NK-92 (cell line): ENCODE measurements around the gene LRCH4.
"Not testable (repeated sequence)": the region's sequence is repeated elsewhere in the genome, so short reads cannot be mapped to it uniquely, and the experiment has no call there.

Experiments
- DNase-seq: peaks from one replicate; lab custom pipeline; 2025; ENCODE audit not compliant: unreplicated experiment; lab: John Stamatoyannopoulos, UW

LRCH4 gene

DNA sequence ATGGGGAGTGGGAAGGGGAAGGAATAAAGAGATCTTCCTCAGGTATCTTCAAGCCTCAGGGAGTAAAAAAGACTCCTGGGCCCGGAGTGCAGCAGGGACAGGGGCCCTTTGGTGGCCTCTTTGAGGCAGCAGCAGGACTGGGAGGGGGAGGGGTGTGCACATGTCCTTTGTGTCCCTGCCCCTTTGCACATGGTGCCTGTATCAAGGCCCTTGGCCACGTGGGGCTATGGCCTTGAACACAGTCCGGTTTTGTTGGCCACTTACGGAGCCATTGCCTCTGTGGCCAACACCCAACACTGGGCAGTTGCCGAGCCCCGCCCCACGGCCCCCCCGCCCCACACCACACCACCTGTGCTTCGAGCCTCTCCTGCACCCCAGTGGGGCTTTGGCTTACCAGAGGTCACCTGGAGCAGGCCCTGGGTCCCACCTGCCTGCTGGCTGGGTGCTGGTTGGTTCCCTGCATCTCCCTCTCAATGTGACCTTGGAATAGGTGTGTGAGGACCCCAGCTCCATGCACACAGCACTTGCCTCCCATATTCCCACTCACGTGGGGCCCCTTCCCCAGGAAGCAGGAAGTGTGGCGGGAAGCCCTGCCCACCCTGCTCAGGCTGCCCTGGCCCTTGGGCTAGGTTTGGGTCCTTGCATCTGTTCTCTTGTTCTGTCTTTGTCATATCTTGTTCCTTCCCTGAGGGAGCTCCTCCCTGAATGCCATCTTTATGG, 17.6 kb downstream of the LRCH4 start:
- DNase-seq: no peak

DNA sequence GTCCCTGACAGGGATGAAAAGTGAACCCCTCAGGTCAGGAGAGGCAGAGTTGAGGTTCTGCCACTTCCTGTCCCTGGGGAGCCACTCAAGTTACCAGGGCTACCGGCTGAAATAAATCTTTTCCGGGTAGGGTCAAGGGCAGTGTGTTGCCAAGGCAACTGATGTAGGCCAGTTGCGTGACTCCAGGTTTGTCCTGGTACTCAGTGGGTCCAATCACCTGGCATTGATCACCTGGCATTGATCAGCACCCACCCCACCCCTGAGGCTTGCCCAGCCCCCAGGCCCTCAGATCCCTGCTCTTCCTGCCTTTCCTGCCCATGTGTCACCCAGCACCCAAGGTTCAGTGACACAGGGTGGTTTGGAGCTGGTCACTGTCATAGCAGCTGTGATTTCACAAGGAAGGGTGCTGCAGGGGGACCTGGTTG, 18.2 kb downstream of the LRCH4 start:
- DNase-seq: no peak

DNA sequence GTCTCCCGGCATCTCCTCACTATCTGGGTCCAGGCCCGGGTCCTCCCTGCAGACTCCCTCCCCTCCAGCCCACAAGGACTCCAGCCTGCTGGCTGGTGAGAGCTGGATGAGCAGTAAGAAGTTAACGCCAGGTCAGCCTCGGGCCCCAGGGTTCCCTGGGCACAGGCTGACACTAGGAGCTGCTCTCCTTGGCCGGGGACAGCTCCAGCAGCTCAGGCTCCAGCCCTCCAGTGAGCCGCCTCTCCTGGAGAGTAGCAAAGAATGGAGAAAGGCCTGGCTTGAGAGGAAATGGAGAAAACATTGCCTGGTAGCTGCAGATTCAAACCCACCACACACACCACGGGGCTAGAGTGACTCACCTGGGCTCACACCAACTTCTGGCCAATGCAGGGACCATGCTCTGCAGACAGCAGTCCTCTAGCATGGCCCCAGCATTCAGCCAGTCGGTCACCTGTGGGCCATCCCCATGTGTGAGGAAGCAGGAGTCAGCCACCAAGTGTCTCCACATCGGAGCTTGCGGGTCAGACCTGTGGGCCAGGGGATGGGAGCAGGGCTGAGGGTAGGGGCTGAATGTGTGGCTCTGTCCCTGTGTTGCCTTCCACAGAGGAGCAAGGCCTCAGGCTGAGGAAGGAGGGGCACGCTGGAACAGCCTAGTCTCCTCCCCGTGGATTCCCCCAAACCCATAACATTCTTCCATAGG, 18.7 kb downstream of the LRCH4 start:
- DNase-seq: no peak

DNA sequence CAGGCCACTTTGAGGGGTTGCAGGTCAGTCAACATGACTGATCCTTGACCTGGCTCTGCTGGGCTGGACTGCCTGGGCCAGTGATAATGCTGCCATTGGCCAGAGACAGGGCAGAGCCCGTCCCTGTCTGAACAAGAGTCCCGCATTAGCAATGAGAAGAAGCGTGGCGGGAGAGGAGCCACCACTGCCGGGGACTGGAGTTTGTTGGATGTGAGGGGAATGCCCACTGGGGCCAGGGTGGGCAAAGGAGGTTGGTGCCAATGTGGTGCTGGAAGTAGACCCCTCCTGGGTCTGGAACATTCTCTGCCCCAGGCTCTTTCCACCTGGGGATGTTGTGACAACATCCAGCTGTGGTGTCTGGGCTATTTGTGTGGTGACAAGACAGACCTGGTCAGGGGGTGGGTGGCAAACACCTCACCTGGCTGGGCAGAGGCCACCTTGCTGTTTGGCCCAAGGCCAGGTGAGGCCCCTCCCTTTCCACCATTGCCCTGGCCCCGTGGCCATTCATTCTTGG, 19.9 kb downstream of the LRCH4 start:
- DNase-seq: no peak

DNA sequence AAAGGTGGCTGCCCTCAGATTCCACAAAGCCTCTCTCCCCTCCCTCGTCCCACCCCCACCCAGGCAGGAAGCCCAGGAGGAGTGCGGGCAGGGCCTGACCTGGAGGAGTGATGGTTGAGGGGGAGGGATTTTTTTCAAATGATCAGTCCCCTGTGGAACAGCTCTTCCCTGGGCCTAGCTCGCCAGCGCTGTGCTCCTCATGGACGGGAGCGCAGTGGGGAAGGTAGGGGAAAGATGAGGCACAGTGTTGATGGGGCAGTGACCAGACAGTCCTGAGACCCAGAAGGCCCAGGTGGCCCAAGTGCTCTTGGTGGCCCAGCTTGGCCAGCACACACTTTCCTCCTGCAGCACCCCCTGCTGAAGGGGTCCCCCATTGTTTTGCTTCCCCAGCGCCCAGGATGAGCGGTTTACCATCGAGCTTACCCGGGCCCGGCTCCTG, 20.8 kb downstream of the LRCH4 start:
- DNase-seq: no peak

DNA sequence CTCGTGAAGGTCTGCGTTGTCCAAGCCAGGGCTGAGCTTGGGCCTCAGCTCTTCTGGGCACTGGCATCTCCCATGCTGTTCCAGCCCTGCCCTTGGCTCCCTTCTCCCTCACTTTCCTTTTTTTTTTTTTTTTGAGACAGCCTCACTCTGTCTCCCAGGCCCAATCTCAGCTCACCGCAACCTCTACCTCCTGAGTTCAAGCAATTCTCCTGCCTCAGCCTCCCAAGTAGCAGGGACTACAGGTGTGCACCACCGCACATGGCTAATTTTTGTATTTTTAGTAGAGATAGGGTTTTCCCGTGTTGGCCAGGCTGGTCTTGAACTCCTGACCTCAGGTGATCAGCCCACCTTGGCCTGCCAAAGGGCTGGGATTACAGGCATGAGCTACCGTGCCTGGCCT, 21.5 kb downstream of the LRCH4 start:
- DNase-seq: not testable (repeated sequence)

DNA sequence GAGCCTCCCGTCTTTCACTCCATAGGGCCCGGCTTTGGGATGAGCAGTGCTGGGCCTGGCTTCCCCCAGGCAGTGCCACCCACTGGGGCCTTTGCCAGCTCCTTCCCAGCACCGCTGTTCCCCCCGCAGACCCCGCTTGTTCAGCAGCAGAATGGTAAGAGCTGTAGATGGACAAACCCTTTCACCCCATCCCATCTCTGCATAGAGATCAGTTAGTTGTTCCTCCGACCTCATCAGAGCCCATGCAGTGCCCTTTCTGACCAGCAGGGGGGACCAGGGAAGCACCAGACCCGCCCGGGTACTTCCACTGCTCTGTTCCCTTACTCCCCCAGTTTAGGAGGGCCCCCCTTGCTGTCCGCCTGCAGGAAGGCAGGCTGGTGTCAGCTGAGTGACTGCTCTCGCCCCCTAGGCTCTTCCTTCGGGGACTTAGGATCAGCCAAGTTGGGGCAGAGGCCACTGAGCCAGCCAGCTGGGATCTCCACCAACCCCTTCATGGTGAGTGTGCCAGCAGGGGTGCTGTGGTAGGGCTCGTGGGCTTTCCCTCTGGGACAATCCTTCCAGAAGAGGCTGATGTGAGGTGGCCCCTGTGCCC, 22.0 kb downstream of the LRCH4 start:
- peak; percentile 17 for DNase-seq

DNA sequence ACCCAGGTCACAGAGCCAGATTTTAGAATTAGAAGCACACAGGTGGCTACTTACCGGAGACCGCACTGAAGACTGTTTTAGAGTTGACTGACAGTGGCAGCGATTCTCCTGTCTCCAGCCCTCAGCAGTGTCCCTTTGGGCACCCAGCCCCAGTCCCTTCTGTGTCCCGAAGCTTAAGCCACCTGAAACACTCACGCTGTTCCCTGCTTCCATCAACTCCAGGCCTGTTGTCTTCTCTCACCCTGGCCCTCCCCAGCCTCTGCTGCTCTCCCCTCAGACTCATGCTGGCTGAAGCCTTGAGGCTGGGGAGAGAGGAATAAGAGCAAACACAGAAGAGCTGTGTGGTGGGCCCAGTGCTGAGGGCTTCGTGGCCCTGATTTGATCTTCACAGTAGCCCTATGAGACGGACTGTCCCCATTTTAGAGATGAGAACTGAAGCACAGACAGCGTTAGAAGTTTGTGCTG, 22.8 kb downstream of the LRCH4 start:
- no peak for DNase-seq

DNA sequence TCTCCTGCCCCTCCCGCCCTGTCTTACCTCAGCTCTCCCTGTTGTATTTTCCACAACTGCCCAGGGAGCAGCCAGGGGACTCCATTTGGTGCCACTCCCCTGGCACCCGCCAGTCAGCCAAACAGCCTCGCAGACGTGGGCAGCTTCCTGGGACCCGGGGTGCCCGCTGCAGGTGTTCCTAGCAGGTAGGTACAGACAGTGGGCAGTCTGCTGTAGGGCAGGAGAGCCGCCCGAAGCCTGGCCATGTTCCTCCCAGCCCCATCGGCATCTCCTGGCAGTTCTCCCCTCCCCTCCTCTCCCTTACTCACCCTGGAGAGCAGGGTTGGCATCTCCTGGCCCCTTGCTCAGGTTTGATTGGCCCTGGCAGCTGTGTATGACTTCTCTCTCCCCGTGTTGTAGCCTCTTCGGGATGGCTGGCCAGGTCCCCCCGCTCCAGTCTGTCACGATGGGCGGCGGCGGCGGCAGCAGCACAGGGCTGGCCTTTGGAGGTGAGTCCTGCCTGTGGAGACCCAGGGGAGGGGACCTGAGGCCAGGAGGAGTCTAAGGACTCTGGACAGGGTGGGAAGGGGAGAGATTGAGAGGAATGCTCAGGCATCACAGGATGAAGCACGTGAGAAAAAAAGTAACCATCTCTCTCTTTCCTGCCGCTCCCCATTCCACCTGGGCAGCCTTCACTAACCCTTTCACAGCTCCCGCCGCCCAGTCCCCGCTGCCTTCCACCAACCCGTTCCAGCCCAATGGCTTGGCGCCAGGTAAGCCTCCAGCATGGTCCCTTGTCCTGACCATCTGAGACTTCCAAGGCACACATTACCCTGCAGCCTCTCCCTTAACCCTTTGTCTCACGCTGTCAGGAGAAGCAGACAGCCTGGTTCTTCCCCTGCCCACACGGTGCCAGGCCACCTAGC, 23.5 kb downstream of the LRCH4 start:
- DNase-seq: no peak

DNA sequence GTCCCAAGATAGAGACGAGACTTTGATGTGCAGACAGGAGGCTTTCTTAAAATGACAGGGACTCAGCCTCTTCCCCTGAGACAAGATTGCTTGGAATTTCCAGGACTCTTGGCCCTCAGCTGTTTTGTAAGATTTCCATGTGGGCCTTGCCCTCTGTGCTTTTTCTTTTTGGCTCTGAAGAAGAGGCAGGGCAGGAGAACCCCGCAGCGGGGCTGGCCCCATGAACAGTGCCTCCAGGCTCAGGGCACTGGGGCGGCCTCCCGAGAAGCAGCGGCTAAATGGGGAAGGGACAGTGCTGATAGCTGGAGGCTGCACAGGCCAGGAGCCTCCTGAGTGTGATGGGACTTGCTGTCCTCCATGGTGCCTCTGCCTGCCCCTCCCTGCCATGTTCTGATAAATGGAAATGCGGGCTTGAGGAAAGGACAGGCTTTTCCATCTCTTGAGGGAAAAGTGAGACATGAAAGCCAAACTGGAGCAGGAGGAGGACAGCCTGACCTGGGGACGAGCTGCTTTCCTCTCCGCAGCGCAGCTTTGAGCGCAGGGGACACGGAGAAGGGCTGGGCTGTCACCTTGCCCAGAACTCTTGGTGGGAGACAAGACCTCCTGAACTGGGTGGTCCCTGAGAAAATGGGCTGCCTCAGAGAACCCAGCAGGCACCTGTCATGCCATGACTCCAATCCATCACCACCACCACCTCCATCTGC, 24.3 kb downstream of the LRCH4 start:
- DNase-seq: no peak

DNA sequence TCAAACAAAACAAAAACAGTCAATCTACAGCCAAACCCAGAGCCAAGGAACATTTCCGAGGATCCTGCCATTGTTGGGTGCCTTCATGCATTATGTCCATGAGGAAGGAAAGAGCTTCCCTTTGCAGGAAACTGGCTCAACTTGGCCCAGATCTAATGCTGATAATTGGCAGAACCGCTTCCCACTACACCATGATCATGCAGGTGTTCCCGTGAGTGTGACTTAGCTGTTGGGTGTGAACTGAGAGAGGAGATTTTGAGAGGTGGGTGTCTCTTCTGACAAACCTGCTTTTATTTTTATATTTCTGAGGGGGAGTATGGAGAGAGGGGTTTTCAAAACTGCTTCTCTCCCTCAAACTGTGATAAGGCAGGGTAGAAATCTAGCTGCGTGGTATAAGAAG, 26.8 kb downstream of the LRCH4 start:
- DNase-seq: no peak

DNA sequence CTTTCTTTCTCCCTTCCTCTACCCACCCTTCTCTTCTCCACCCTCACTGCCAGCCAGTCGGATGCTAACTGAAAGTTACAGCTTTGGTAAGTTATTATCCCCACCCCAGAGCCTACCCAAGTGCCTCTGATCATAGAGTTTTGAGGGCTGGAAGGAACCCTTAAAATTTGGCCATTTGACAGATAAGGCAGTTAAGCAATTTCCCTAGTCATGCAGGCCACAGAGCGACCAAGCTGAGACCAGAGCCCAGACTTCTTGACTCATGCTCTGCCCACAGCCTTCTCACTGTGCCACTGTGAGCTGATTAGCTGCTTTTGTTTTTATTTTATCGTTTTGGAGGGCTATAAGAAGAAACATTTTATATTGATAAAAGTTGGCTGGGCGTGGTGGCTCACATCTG, 29.4 kb downstream of the LRCH4 start:
- DNase-seq: no peak

DNA sequence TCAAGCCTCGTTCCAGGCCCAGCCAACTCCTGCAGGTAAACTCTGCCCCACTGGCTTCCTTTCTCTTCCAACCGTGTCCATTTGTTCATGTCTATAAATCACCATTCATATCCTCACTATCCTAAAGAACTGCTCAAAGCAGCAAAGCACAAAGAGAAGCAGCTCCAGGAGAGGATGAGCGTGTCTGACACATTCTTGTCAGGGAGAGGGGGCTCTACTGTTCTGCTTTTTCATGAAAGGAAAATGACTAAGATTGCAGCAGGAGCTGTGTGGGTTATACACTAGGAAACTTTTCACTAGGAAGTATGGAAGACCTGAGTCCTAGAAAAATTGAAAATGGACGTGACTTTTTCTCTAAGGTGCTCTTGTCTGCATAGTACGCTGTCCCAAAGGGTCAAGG, 30.2 kb downstream of the LRCH4 start:
- DNase-seq: no peak

DNA sequence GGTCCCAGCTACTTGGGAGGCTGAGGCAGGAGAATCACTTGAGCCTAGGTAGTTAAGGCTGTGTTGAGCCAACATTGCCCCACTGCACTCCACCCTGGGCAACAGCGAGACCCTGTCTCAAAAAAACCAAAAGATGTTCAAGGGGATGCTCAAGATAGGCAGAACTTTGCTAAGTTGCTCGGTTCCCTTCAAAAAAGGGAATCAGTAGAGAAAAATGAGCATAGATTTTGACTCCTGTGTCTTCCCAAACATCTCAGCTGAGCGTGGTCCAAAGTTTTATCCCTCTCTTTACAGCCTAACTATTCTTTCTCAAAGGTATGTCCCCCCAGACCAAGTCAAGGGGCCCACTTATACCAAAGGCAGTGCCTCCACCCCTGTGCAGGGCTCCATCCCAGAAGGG, 32.9 kb downstream of the LRCH4 start:
- DNase-seq: no peak

DNA sequence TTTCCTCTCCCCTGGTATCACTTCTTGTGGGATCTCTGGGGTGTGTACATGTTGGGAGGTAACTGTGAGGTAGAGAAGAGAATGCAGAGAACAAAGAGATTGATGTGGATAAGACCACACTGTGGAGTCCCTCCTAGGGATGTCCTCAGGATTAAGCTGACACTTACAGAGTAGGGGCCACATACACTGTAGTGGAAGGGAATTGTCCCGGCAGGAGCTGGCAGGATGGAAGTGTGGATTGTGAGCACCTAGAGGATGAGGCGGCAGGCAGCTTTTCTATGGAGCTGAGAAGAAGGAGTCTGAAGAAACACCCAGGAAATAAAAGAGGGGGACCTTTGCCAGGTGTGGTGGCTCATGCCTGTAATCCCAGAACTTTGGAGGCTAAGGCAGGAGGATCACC, 33.4 kb downstream of the LRCH4 start:
- DNase-seq: no peak

DNA sequence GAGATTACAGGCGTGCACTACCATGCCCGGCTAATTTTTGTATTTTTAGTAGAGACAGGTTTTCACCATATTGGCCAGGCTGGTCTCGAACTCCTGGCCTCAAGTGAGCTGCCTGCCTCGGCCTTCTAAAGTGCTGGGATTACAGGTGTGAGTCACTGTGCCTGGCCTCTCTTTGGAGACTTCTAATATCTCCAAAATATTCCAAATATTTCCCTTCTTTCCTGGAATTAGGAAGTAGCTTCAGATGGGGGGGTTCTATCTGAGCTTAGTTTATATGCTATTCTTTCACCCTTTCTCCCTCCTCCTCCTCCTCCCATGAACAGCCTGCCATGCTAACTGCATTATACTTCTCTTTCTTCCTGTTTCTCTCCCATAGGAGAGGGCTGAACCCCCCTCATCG, 37.5 kb downstream of the LRCH4 start:
- not testable (repeated sequence) for DNase-seq

DNA sequence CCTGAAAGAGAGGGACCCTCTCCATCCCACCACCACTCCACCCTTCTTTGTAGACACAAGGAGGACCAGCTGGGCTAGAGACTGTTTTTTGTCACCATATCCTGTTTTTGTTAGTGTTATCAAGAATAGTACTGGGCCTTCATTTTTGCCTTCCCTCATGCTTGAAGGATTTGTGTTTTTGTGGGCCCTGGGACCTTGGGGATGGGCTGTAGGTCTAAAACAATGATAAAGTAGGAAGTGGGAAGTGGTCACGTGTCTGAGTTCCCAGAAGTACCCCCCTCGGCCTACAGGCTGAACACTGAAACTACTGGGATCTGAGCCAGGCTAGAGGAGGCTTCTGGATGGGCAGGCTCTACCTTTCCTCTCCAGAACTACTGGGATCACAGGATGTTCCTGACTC, 38.1 kb downstream of the LRCH4 start:
- DNase-seq: no peak

DNA sequence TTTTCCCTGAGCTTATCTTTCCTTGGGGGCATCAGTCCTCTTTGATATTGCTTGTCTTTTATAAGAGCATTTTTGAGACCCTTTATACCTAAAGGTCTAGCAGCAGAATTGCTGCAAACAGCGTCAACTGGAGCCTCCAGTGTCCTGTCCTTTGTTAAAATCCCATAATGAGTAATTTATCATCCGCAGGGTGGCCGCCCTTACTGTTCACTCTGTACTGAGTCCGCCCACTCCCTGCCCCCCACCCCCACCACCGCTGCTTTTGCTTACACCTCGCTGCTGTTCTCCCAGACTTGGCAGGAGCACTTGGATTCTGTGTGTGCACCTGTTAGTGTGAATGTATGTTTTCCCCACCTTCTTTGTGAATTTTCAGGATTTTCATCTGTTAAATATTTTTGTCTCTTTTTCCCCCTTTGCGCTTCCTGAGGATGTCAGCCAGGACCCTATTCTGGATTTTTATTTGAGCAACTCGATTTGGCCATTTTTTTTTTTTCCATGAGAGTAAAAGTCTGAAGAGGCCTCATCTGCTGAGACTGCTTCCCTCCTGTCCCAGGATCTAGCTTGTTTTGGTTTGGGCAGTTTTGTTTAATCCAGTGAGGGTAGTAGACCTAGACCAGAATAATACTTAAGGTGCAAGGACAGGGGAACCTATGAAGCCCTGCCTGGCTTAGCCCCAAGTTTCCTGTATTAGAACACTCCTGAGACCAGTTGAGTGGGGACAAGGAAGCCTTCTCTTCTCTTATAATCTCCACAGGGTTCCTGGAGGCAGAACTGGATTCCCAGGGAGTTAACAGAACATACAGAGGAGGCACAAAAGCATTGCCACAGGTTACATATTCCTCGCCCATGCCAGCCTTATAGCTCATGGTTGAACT, 38.8 kb downstream of the LRCH4 start:
- no peak for DNase-seq

DNA sequence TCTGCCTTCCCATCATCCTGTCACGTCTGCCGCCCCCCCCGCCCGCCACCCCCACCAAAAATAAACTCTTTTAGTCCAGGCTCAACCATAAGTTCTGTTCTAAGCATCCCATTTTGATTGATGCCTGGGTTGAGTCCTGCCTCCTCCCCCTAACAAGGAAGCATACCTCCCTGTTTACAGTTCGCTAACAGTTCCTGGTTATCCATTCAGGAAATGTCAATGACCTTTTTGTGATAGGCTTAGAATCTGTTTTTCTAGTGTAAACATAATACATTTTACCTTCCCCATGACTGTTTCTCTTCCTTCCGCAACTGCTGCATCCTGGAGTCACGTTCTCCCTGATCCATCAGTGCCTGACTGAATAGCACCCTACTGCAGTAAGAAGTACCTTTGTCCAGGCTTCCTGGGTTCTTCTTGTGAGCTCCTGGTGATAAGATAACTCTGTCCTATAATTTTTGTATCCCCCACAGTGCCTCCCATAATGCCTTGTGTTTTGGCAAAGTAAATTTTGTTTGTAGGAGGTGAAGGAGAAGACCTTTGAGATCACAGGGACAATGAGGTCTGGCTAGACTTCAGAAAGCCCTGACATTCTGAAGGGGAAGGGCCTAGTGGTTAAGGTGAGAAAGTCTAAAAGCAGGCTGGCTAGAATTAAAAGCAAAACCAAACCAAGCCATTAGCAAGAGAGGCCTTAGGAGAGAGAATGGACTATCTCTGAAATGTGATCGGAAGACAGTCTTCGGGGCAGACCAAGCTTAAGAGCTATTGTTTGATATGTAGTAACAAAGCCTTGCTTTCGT, 39.6 kb downstream of the LRCH4 start:
- no peak for DNase-seq
